Thyroid gland (tissue), 4 donors: ENCODE results near the gene IQGAP3.

Experiments
- CTCF ChIP-seq, 6 experiments: fragments of 200-600 bp in 3 of 6; fragments of 450-650 bp in 3 of 6; sonication (generic) in 3 of 6; IDR thresholded peaks; one replicate each; pipeline ENCODE4 v1.5.1; 2016 to 2019; ENCODE audit warnings: antibody characterized with exemption in 6 of 6, mild to moderate bottlenecking in 2 of 6, inconsistent platforms in 1 of 6, moderate library complexity in 1 of 6
- POLR2A ChIP-seq, 2 donors: fragments of 450-650 bp; IDR thresholded peaks; one replicate each; pipeline ENCODE4 v1.6.1; 2017; ENCODE audit warnings: antibody characterized with exemption in 2 of 2, mild to moderate bottlenecking in 2 of 2, moderate library complexity in 1 of 2

- TF ChIP-seq CTCF (IDR thresholded peaks at IDR 0.05) (no peak), POLR2A (IDR thresholded peaks at IDR 0.05) (no peak)
Measured at GRCh38 chr1:156543066-156543465, 29.3 kb downstream of the IQGAP3 start.
